Adrenal gland (tissue), 12 donors: ENCODE measurements around the gene RSPH10B2. TPM values are rescaled to one million over a fixed set of nuclear protein-coding genes. Genes with fewer than 3 reads are reported as not detected.
"Not testable (repeated sequence)": the region's sequence is repeated elsewhere in the genome, so short reads cannot be mapped to it uniquely, and the experiment has no call there.

Source experiments
- DNase-seq, 7 donors: peaks; one replicate each; pipeline ENCODE4 v3.0.0-alpha.2; 2019 to 2020
- H3K27ac ChIP-seq, 5 donors: fragments of 200-600 bp; sonication (generic) in 4 of 5; 1 replicate in 3 of 5; 2 replicates in 2 of 5; pipeline versions ENCODE4 v1.5.1 to v1.8.0; 2016 to 2020; ENCODE audit warnings: mild to moderate bottlenecking in 1 of 5
- H3K27me3 ChIP-seq: fragments of 200-600 bp; 2 replicates; pipeline ENCODE4 v1.8.0; 2021
- H3K36me3 ChIP-seq, 2 donors: fragments of 200-600 bp; replicated peaks in 1 of 2; 1 replicate in 1 of 2; 2 replicates in 1 of 2; pipeline versions ENCODE4 v1.5.1 to v1.8.0; 2018 to 2022
- H3K4me1 ChIP-seq, 2 donors: fragments of 200-600 bp; replicated peaks in 1 of 2; 1 replicate in 1 of 2; 2 replicates in 1 of 2; pipeline versions ENCODE4 v1.5.1 to v1.8.0; 2018 to 2021
- H3K4me3 ChIP-seq, 4 donors: fragments of 200-600 bp; sonication (generic) in 3 of 4; one replicate each; pipeline ENCODE4 v1.5.1; 2016 to 2018
- H3K9me3 ChIP-seq, 3 donors: fragments of 200-600 bp; sonication (generic) in 1 of 3; replicated peaks in 1 of 3; 1 replicate in 2 of 3; 2 replicates in 1 of 3; pipeline versions ENCODE4 v1.5.1 to v1.8.0; 2016 to 2021
- POLR2A ChIP-seq, 2 donors: fragments of 450-650 bp; IDR thresholded peaks; one replicate each; pipeline ENCODE4 v1.6.1; 2017; ENCODE audit warnings: antibody characterized with exemption in 2 of 2, mild to moderate bottlenecking in 2 of 2, moderate library complexity in 1 of 2
- WGBS, 4 donors: extraction: QIAGEN DNeasy Blood & Tissue Kit in 2 of 4; methylation state at CpG; one replicate each; pipeline versions ENCODE4 v1.1.5 to v1.1.7; 2013 to 2017; 5-methylcytosine and 5-hydroxymethylcytosine counted together
- intact Hi-C, 2 donors: fragments of 100-400 bp; cut with DNase I; formaldehyde crosslinking; loops; one replicate each; pipeline versions ENCODE4 v1.14.1 to v1.15.0; 2022 to 2023
- polyA plus RNA-seq, 3 donors: library from polyadenylated mRNA; stranded (reverse); fragments of 200-250 nt in 2 of 3; fragments of 350-450 nt in 1 of 3; fragmentation: Illumina TruSeq in 1 of 3; extraction: RNeasy Lipid Tissue Mini Kit (QIAGEN cat#74804) in 1 of 3; gene quantifications; one replicate each; pipeline ENCODE4 v1.2.3, GENCODE V29; 2013 to 2014
- total RNA-seq, 9 donors: library from RNA; depleted of rRNA in 4 of 9; stranded (reverse); fragments of >200 nt in 4 of 9; fragments of 120-200 nt in 1 of 9; fragmentation: NEBNext Ultra II Directional in 1 of 9; extraction: Animal tissue kit (Norgen Biotek cat#: 25700) in 1 of 9; gene quantifications; one replicate each; pipeline versions ENCODE4 v1.1.0 to v1.2.4, GENCODE V29; 2013 to 2023
- TF ChIP-seq, protein P1 (sequence below), 6 experiments: fragments of 450-650 bp in 4 of 6; fragments of 200-600 bp in 2 of 6; sonication (generic) in 1 of 6; IDR thresholded peaks; 1 replicate in 5 of 6; 2 replicates in 1 of 6; pipeline versions ENCODE4 v1.5.1 to v1.8.0; 2016 to 2021; ENCODE audit warnings: antibody characterized with exemption in 6 of 6, mild to moderate bottlenecking in 2 of 6, moderate library complexity in 1 of 6
- donor health status: healthy with polysubstance abuse.
- donor health status: Bipolar disorder and iron deficiency.
- donor health status: DM: yes; HTN: yes; CAD: no.
- donor health status: DM: no; HTN: no; CAD: no.
- donor health status: DM: no; HTN: no; CAD: no.
- donor health status: DM: yes; HTN: yes; CAD: no.

The RSPH10B2 gene
- total and polyA plus RNA-seq, 12 donors: 0.19 to 1.2 (median 0.39) TPM; not detected in 5

DNA sequence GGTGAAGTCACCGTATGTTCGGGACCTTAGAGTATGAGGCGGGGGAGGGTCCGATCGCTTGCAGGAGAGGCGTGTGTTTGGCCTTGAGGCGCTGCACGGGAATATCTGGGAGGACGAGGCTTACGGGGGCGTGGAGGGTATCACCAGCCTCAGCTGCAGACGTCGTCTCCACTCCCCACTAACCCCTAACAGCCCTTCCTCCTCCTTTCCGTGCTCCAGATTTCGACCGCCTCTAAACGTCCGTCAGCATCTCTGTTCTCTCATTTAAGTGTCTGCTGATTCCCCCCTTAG lies 23.6 kb upstream of the RSPH10B2 start:
- H3K4me1 ChIP-seq: peaks cover 0 to 5% of the 10 kb centered on the region in 2 donors
- H3K4me3 ChIP-seq: peak overlapping the region in 3 of 4 donors; percentile 63 to 85 (median 69)
- intact Hi-C loops: no loop called here
- 1 to 3% (median 2%) methylated on average over 7 to 18 of the region's 18 CpGs for WGBS, 4 donors
- no peaks in the 10 kb centered on the region for H3K9me3 ChIP-seq
- H3K27ac ChIP-seq: peak overlapping the region in 3 of 5 donors; percentile 55 to 86 (median 84)
- peak in 3 of 7 donors; percentile 33 to 44 (median 37) for DNase-seq
- TF ChIP-seq, protein P1, sequence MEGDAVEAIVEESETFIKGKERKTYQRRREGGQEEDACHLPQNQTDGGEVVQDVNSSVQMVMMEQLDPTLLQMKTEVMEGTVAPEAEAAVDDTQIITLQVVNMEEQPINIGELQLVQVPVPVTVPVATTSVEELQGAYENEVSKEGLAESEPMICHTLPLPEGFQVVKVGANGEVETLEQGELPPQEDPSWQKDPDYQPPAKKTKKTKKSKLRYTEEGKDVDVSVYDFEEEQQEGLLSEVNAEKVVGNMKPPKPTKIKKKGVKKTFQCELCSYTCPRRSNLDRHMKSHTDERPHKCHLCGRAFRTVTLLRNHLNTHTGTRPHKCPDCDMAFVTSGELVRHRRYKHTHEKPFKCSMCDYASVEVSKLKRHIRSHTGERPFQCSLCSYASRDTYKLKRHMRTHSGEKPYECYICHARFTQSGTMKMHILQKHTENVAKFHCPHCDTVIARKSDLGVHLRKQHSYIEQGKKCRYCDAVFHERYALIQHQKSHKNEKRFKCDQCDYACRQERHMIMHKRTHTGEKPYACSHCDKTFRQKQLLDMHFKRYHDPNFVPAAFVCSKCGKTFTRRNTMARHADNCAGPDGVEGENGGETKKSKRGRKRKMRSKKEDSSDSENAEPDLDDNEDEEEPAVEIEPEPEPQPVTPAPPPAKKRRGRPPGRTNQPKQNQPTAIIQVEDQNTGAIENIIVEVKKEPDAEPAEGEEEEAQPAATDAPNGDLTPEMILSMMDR (IDR thresholded peaks at IDR 0.05): no peak
- TF ChIP-seq POLR2A (IDR thresholded peaks at IDR 0.05): no peak
- no peaks in the 10 kb centered on the region for H3K27me3 ChIP-seq
- H3K36me3 ChIP-seq: peaks cover 0 to 21% of the 10 kb centered on the region in 2 donors

DNA sequence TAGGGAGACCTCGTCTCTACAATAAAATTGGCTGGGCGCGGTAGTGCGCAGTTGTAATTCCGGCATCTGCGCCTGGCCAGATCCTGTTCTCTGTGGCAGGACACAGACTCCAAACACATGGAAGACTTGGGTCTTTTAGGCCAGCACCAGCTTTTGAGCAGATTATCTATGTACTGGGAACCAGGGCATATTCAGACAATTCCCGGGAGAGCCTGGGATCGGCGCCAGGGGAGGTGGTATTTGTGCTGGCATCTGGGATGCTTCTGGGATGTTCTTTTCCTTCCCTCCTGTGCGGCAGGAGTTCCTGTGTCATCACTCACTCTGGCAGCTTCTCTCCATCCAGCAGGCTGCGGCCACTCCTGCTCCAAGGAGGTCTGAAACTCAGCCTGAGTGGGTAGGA lies 15.5 kb upstream of the RSPH10B2 start:
- 71 to 99% (median 91%) methylated on average over 3 to 6 of the region's 11 CpGs; no CpG with 5 or more reads in 1 of the 4 donors for WGBS, 4 donors
- intact Hi-C loops, H3K27me3 ChIP-seq, H3K9me3 ChIP-seq, H3K4me1 ChIP-seq, H3K4me3 ChIP-seq, H3K27ac ChIP-seq: not testable (repeated sequence)
- peak in 3 of 7 donors; percentile 12 to 52 (median 21) for DNase-seq
- H3K36me3 ChIP-seq: peaks cover 0 to 42% of the 10 kb centered on the region in 2 donors

DNA sequence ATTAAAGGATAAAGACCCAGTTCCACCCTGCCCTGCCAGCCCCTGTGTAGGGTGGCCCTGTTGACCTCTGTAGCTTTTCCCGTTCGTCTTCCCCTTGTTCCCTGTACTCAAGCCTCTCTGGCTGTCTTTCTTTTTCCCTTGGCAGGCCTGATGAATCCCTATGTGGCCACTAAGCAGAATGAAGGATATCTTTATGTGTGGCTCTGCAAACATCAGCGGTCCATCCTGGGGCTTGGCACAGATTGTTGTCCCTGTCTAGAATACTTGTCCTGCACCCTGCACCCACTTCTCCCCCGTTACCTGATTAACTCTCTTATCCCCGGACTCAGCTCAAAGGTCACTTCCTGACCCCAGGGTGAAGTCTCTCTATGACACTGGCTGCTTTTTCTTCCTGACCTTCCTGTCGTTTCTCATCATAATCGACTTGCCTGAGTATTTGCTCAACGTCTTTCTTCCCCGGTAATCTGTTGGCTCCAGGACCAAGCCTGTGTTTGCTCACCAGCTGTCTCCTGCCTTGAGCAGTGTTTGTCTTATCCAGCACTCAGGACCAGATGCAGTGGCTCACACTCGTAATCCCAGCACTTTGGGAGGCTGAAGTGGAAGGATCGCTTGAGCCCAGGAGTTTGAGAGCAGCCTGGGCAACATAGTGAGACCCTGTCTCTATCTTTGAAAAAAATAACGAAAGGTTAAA lies 9.3 kb upstream of the RSPH10B2 start:
- H3K27me3 ChIP-seq, H3K27ac ChIP-seq, intact Hi-C loops, H3K4me3 ChIP-seq, H3K4me1 ChIP-seq, H3K9me3 ChIP-seq, DNase-seq: not testable (repeated sequence)
- 91 to 100% (median 96%) methylated on average over 1 to 3 of the region's 12 CpGs for WGBS, 4 donors
- peaks cover 0 to 11% of the 10 kb centered on the region in 2 donors for H3K36me3 ChIP-seq

DNA sequence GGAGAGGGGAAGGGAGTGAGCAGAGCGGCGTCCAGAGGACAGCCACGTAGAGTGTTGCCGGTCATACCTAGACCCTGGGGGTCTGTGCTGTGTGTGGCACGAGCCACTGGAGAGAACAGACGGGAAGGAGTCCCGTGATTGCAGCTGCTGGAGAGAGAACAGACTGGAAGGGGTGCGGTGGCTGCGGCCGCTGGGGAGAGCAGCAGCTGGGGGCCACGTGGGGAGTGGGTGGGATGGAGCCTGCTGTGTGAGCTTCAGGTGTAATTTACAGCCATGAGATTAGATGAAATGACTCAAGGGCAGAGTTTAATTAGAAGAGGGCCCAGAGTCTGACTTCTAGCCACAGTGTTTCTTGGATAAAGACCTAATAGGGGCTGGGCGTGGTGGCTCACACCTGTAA lies 4.6 kb upstream of the RSPH10B2 start:
- DNase-seq, H3K27ac ChIP-seq, H3K27me3 ChIP-seq, H3K36me3 ChIP-seq, H3K4me3 ChIP-seq, H3K4me1 ChIP-seq, H3K9me3 ChIP-seq, intact Hi-C loops: not testable (repeated sequence)
- WGBS, 4 donors: 91 to 96% (median 92%) methylated on average over 6 to 7 of the region's 12 CpGs

DNA sequence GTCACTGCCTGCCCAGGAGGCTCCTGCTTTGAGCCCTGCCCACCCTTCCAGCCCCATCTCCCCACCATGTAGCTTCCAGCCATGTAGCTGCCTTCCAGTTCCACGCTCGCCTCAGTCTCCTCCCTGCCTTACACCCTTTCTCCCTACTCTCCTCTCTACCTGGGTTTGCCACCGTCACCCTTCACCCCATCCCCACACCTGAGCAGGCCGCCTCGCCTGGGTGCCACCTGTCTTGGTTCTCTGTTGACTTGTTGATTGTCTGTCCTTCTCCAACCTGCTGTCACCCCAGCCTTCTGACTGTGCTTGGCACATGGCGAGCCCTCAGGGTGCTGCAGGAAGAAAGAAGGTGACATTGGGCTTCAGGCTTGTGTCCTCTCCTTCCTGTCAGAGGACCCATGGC lies 3.7 kb upstream of the RSPH10B2 start:
- WGBS, 4 donors: 93 to 100% (median 96%) methylated on average over 3 to 4 of the region's 6 CpGs
- DNase-seq, H3K4me3 ChIP-seq, H3K27ac ChIP-seq, intact Hi-C loops, H3K36me3 ChIP-seq, H3K4me1 ChIP-seq, H3K9me3 ChIP-seq, H3K27me3 ChIP-seq: not testable (repeated sequence)

DNA sequence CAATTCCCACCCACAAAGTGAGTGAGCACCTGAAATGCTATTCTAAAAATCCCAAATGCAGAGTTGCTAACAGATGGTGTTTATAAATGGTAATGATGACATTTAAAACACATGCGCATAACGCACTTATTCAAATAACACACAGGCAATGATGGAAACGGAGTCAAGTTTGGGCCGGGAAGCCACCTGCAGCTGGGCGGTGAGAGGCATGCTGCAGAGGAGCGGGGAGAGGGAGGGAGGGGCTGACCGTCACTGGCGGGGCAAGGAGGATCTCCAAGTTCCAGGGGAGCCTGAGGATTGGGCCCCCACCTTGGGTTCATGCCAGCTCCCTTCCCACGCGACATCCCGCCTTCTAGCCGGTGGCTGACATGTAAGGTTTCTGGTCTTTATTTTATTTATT lies 7.3 kb downstream of the RSPH10B2 start:
- H3K4me3 ChIP-seq, H3K27ac ChIP-seq, H3K36me3 ChIP-seq, intact Hi-C loops, H3K27me3 ChIP-seq, DNase-seq, H3K9me3 ChIP-seq, H3K4me1 ChIP-seq: not testable (repeated sequence)
- WGBS, 4 donors: 30 to 100% (median 100%) methylated on average over 1 to 4 of the region's 12 CpGs; no CpG with 5 or more reads in 1 of the 4 donors

DNA sequence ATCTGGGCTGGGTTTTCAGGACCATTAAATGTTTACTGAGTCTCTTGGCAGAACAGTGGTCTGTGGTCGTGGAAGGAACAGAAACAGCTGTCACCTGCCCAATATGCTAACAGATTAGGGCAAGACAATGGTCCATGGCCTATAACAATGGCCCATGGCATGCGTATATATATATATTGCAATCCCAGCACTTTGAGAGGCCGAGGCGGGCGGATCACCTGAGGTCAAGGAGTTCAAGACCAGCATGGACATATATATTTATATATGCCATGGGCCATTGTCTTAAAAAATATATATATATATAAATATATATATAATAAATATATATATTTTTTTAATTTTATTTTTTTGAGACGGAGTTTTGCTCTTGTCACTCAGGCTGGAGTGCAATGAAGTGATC lies 27.7 kb downstream of the RSPH10B2 start:
- 86 to 89% (median 87%) methylated on average over 6 of the region's 6 CpGs; no CpG with 5 or more reads in 1 of the 4 donors for WGBS, 4 donors
- DNase-seq: peak in 1 of 7 donors; percentile 5
- H3K27ac ChIP-seq, H3K4me1 ChIP-seq, H3K36me3 ChIP-seq, intact Hi-C loops, H3K4me3 ChIP-seq, H3K9me3 ChIP-seq, H3K27me3 ChIP-seq: not testable (repeated sequence)

DNA sequence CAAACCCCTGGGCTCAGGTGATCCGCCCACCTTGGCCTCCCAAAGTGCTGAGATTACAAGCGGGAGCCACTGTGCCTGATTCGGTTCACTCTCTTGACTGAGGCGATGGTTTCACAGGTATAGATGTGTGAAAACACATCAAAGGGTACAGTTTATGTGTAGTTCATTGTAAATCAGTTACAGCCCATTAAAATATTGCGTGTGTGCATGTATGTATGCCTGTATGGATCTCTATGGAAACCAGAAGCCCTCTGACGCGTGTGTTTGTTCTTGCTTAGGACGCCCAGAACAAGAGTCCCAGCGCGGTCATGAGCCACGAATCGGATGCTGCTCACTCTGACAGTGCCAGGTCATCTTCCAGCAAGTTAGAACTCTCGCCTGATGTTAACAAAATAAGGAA lies 35.5 kb downstream of the RSPH10B2 start:
- H3K36me3 ChIP-seq, DNase-seq, H3K27me3 ChIP-seq, H3K4me3 ChIP-seq, H3K9me3 ChIP-seq, H3K27ac ChIP-seq, H3K4me1 ChIP-seq, intact Hi-C loops: not testable (repeated sequence)
- WGBS, 4 donors: no CpG with 5 or more reads among the region's 13 CpGs

DNA sequence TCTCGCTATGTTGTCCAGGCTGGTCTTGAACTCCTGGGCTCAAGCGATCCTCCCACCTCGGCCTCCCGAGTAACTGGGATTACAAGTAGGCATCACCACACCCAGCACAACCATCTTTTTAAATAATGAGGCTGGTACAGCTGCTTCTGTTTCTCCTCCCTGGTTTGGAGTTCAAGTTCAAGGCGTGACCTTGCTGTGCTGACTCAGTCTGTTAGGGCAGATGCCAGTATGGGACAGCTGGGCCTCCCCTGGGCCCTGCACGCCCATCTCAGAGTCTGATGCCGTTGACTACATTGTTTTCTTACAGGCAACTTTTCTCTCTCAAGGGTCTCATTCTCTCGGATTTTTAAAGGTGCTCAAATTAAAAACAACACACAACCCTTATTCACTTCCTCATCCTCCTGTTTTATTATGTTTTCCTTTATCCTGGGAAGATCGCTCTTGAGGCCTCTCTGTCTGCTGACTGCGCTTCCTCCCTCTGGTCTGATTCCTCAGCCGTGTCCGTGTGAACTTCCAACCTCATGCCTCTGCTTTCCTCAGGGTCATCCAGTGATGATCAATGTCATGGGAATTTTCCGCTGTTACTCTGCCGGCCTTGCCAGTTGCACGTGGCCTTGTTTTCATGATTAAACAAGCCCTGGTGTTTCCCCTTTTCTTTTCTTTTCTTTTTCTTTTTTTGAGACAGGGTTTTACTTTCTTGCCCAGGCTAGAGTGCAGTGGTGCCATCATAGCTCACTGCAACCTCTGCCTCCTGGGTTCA lies 38.4 kb downstream of the RSPH10B2 start:
- H3K27me3 ChIP-seq, intact Hi-C loops, H3K4me1 ChIP-seq, H3K36me3 ChIP-seq, H3K9me3 ChIP-seq, H3K4me3 ChIP-seq: not testable (repeated sequence)
- DNase-seq: peak in 6 of 7 donors; percentile 47 to 88 (median 76)
- H3K27ac ChIP-seq: peak overlapping the region in 1 of 5 donors; percentile 64
- WGBS, 4 donors: 32 to 44% (median 41%) methylated on average over 3 to 8 of the region's 15 CpGs; no CpG with 5 or more reads in 1 of the 4 donors

DNA sequence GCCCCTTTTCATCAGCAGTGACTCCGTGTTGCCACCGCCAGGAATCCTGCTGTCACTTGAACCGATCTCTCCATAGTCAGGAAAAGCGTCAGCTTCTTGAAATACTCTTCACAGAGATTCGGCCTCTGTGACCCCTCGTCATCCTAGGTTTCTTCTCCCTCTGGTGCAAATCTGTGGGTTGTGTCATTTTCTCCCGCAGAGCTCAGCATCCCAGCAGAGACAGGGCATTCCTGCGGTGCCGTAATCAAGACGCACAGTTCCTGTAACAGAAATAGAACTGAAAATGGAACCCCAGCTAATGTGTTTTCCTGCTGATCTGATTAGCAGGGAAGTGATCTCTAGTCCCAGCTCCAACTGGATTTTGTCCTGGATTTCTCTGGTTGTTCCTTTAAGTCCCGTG lies 40.4 kb downstream of the RSPH10B2 start:
- not testable (repeated sequence) for H3K4me3 ChIP-seq

More for the DNA sequence above, 40.4 kb downstream of the RSPH10B2 start:
- H3K27ac ChIP-seq, DNase-seq, H3K36me3 ChIP-seq, H3K27me3 ChIP-seq, intact Hi-C loops, H3K4me1 ChIP-seq, H3K9me3 ChIP-seq: not testable (repeated sequence)
- 83 to 100% (median 98%) methylated on average over 2 to 3 of the region's 11 CpGs for WGBS, 4 donors
